ENCODE measurements around the gene MN1. TPM values are rescaled to one million over a fixed set of nuclear protein-coding genes. Genes with fewer than 3 reads are reported as not detected.

The MN1 gene
- polyA plus RNA-seq, 1 donor = 16.9 TPM

- DNase-seq (ENCODE audit: low read depth) = no peak
Observed at GRCh38 chr22:27716074-27716473, 85.5 kb downstream of the MN1 start.

GRCh38 chr22:27715106-27715505 is 86.5 kb downstream of the MN1 start:
- DNase-seq (ENCODE audit: low read depth) = no peak

- no peak for DNase-seq (ENCODE audit: low read depth)
Observed at GRCh38 chr22:27714068-27714467, 87.5 kb downstream of the MN1 start.

- no peak for DNase-seq (ENCODE audit: low read depth)
Observed at GRCh38 chr22:27713461-27713860, 88.1 kb downstream of the MN1 start.

- no peak for DNase-seq (ENCODE audit: low read depth)
Observed at GRCh38 chr22:27711756-27712155, 89.8 kb downstream of the MN1 start.

GRCh38 chr22:27711012-27711411 is 90.5 kb downstream of the MN1 start:
- DNase-seq (ENCODE audit: low read depth) = no peak

- no peak for DNase-seq (ENCODE audit: low read depth)
Observed at GRCh38 chr22:27709919-27710675, 91.5 kb downstream of the MN1 start.

- DNase-seq (ENCODE audit: low read depth) = no peak
Observed at GRCh38 chr22:27706489-27706888, 95.1 kb downstream of the MN1 start.

- peak; percentile 50 for DNase-seq (ENCODE audit: low read depth)
Observed at GRCh38 chr22:27705408-27706080, 96.0 kb downstream of the MN1 start.

- DNase-seq (ENCODE audit: low read depth) = no peak
Observed at GRCh38 chr22:27704581-27704980, 97.0 kb downstream of the MN1 start.

- no peak for DNase-seq (ENCODE audit: low read depth)
Observed at GRCh38 chr22:27699383-27700019, 102.1 kb downstream of the MN1 start.

GRCh38 chr22:27698813-27699212 is 102.7 kb downstream of the MN1 start:
- DNase-seq (ENCODE audit: low read depth) = no peak

Other genes starting within 250 kb of the MN1 start
- 40.0 TPM for gene PITPNB, start 117.5 kb upstream of the MN1 start, polyA plus RNA-seq (ENCODE audit: insufficient read length)

Data from forelimb muscle (tissue), 1 donor.